K562 (cell line): ENCODE results near the gene RELL2. TPM values are rescaled to one million over a fixed set of nuclear protein-coding genes. Genes with fewer than 3 reads are reported as not detected.

Experiments
- CREM ChIP-seq: IDR thresholded peaks from 2 replicates; pipeline ENCODE4 v1.6.1; 2014; ENCODE audit warnings: antibody characterized with exemption, low read depth
- E2F1 ChIP-seq: sonication (generic); formaldehyde crosslinking; IDR thresholded peaks from 2 replicates; pipeline ENCODE4 v1.8.1; 2023; ENCODE audit warnings: mild to moderate bottlenecking, missing genetic modification reagents, moderate library complexity
- ILF3 ChIP-seq: fragments of 450-650 bp; IDR thresholded peaks from 2 replicates; pipeline ENCODE4 v1.6.1; 2018; ENCODE audit warnings: antibody characterized with exemption, mild to moderate bottlenecking, moderate library complexity, borderline replicate concordance
- JUN ChIP-seq, 2 experiments: sonication (generic) in 1 of 2; formaldehyde crosslinking in 1 of 2; IDR thresholded peaks; 2 replicates each; pipeline versions ENCODE4 v1.6.1 to v1.8.0; 2012 to 2022; ENCODE audit warnings: borderline replicate concordance in 2 of 2, mild to moderate bottlenecking in 2 of 2, improper control_type of control experiment in 1 of 2, low read depth in 1 of 2, low read length in 1 of 2, missing genetic modification reagents in 1 of 2
- REST ChIP-seq, 2 experiments: fragments of 450-650 bp; formaldehyde crosslinking in 1 of 2; IDR thresholded peaks; 2 replicates each; pipeline versions ENCODE4 v1.4.0 to v1.6.1; 2014 to 2020; ENCODE audit warnings: mild to moderate bottlenecking in 2 of 2, borderline replicate concordance in 1 of 2, low read depth in 1 of 2
- SFPQ ChIP-seq: fragments of 200-400 bp; formaldehyde crosslinking; IDR thresholded peaks from 2 replicates; pipeline ENCODE4 v1.6.1; 2017; ENCODE audit warnings: mild to moderate bottlenecking, low read depth, low read length, moderate library complexity
- SMARCA4 ChIP-seq: fragments of 450-650 bp; IDR thresholded peaks from 2 replicates; pipeline ENCODE4 v1.6.1; 2016
- ZFP91 ChIP-seq: sonication (generic); formaldehyde crosslinking; IDR thresholded peaks from 2 replicates; pipeline ENCODE4 v1.8.0; 2022; ENCODE audit warnings: mild to moderate bottlenecking, missing genetic modification reagents
- ZNF197 ChIP-seq: fragments of 200-800 bp; sonication (Bioruptor generic); IDR thresholded peaks from 2 replicates; pipeline ENCODE4 v1.6.1; 2016; ENCODE audit warnings: low read depth, missing genetic modification characterization, missing compliant biosample characterization
- ZNF512 ChIP-seq: IDR thresholded peaks from 2 replicates; pipeline ENCODE4 v1.6.1; 2016; ENCODE audit warnings: missing genetic modification characterization, missing compliant biosample characterization
- polyA plus RNA-seq, 8 experiments: library from polyadenylated mRNA; depleted of rRNA in 4 of 8; stranded (reverse) in 5 of 8; unstranded in 3 of 8; fragments of >200 nt; fragmentation: Nextera tagmentation in 2 of 8; fragmentation: Illumina TruSeq in 1 of 8; extraction: Ambion mirVana in 2 of 8; extraction: Trizol in 1 of 8; gene quantifications; 2 replicates each; pipeline versions ENCODE4 v1.2.1 to v1.2.3, GENCODE V29; 2011 to 2014; ENCODE audit warnings: inconsistent platforms in 1 of 8, missing spikeins in 1 of 8
- total RNA-seq, 7 experiments: library from RNA; depleted of rRNA in 6 of 7; stranded (reverse); fragments of >200 nt in 6 of 7; fragmentation: Illumina TruSeq in 2 of 7; extraction: Trizol in 2 of 7; gene quantifications; 2 replicates each; pipeline versions ENCODE4 v1.2.1 to v1.2.3, GENCODE V29; 2011 to 2021; ENCODE audit warnings: low replicate concordance in 1 of 7

The RELL2 gene
- total and polyA plus RNA-seq, 9 of the 15 experiments (the other 6 are each of a cell fraction or from before 2014, with no cell fraction given), result 0.06 to 36.0 (median 14.3) TPM

- no peak for TF ChIP-seq E2F1 (CRISPR knock-in tag)
- no peak for TF ChIP-seq ILF3
- no peak for TF ChIP-seq REST (IDR thresholded peaks at IDR 0.05; ENCODE audit: borderline replicate concordance)
- no peak for TF ChIP-seq REST (CRISPR knock-in tag; IDR thresholded peaks at IDR 0.05; ENCODE audit: low read depth)
- TF ChIP-seq ZNF197 (CRISPR knock-in tag), result 0 out of 2 replicates have a peak, but pooled peaks have one; percentile 20
- no peak for TF ChIP-seq SFPQ
- TF ChIP-seq JUN (IDR thresholded peaks at IDR 0.05; ENCODE audit: borderline replicate concordance, low read depth, low read length), result 0 out of 2 replicates have a peak, but pooled peaks have one; percentile 40
- no peak for TF ChIP-seq JUN (CRISPR knock-in tag; IDR thresholded peaks at IDR 0.05; ENCODE audit: borderline replicate concordance)
- peak; percentile 67 for TF ChIP-seq SMARCA4
- no peak for TF ChIP-seq ZNF512 (tag)
- peak; percentile 54 for TF ChIP-seq CREM
- TF ChIP-seq ZFP91 (CRISPR knock-in tag), result no peak
These were observed 32.7 kb upstream of the RELL2 start (continued) for GRCh38 chr5:141603923-141604717.
